CD4-positive, alpha-beta T cell treated with Interleukin-17A for 4 hours (primary cell): ENCODE measurements around the gene PRR5L.
A peak's percentile ranks its signal among the peaks of the same experiment; 100 is the strongest.
"Not testable (repeated sequence)": the region's sequence is repeated elsewhere in the genome, so short reads cannot be mapped to it uniquely, and the experiment has no call there.

Experiments
- DNase-seq: peaks from one replicate; pipeline ENCODE4 v3.0.0-alpha.2; 2020; ENCODE audit warnings: mixed read lengths

PRR5L gene

GRCh38 chr11:36281850-36282249, 14.2 kb upstream of the PRR5L start:
- DNase-seq = no peak

- DNase-seq = no peak
Observed at GRCh38 chr11:36282926-36283325, 13.2 kb upstream of the PRR5L start.

- no peak for DNase-seq
Observed at GRCh38 chr11:36288442-36289225, 7.5 kb upstream of the PRR5L start.

- peak; percentile 93 for DNase-seq
Observed at GRCh38 chr11:36289226-36289852, 6.7 kb upstream of the PRR5L start, which contains the start of gene COMMD9. Gene COMMD9, minus strand, starts transcription at chr11:36289424. Its CDS starts 12 bp downstream, at chr11:36289412.

GRCh38 chr11:36292311-36292722, 3.8 kb upstream of the PRR5L start:
- DNase-seq = peak; percentile 12

GRCh38 chr11:36296884-36297543, 926 bp downstream of the PRR5L start:
- no peak for DNase-seq

- DNase-seq = no peak
Observed at GRCh38 chr11:36300650-36301049, 4.6 kb downstream of the PRR5L start.

GRCh38 chr11:36304351-36304750, 8.3 kb downstream of the PRR5L start:
- no peak for DNase-seq

GRCh38 chr11:36305047-36305446, 9.0 kb downstream of the PRR5L start:
- no peak for DNase-seq

- DNase-seq = peak; percentile 16
Observed at GRCh38 chr11:36306888-36307287, 10.8 kb downstream of the PRR5L start.

- DNase-seq = no peak
Observed at GRCh38 chr11:36308577-36308976, 12.5 kb downstream of the PRR5L start.

GRCh38 chr11:36309779-36310178, 13.7 kb downstream of the PRR5L start:
- no peak for DNase-seq

- no peak for DNase-seq
Observed at GRCh38 chr11:36311926-36312595, 16.0 kb downstream of the PRR5L start.

GRCh38 chr11:36312611-36313472, 16.8 kb downstream of the PRR5L start:
- no peak for DNase-seq

GRCh38 chr11:36313750-36314433, 17.8 kb downstream of the PRR5L start:
- DNase-seq = no peak

GRCh38 chr11:36314434-36314767, 18.3 kb downstream of the PRR5L start:
- no peak for DNase-seq

- no peak for DNase-seq
Observed at GRCh38 chr11:36316049-36316448, 20.0 kb downstream of the PRR5L start.

- no peak for DNase-seq
Observed at GRCh38 chr11:36317992-36318391, 21.9 kb downstream of the PRR5L start.

- not testable (repeated sequence) for DNase-seq
Observed at GRCh38 chr11:36324956-36325355, 28.9 kb downstream of the PRR5L start.

GRCh38 chr11:36325403-36325802, 29.3 kb downstream of the PRR5L start:
- not testable (repeated sequence) for DNase-seq

- no peak for DNase-seq
Observed at GRCh38 chr11:36326524-36327419, 30.7 kb downstream of the PRR5L start.
